NCI-H2107 treated with DMSO at 0.1 percent for 48 hours (cell line): ENCODE results near the gene PITPNC1.
"Not testable (repeated sequence)": the region's sequence is repeated elsewhere in the genome, so short reads cannot be mapped to it uniquely, and the experiment has no call there.

ENCODE experiments used
- DNase-seq: peaks from one replicate; lab custom pipeline; 2025; ENCODE audit not compliant: unreplicated experiment; lab: John Stamatoyannopoulos, UW

Gene PITPNC1

DNA sequence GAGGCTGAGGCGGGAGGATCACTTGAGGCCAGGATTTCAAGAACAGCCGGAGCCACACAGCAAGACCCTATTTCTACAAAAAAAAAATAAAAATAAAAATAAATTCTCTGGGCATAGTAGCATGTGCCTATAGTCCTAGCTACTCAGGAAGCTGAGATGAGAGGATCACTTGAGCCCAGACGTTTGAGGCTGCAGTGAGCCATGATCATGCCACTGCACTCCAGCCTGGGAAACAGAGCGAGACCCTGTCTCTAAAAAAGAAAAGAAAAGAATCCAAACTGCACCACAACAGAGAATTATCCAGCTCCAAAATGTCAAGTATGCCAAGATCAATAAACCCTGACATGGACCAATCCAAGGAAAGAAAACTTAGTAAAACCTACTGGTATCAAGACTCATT lies 261.8 kb downstream of the PITPNC1 start:
- DNase-seq, result no peak

DNA sequence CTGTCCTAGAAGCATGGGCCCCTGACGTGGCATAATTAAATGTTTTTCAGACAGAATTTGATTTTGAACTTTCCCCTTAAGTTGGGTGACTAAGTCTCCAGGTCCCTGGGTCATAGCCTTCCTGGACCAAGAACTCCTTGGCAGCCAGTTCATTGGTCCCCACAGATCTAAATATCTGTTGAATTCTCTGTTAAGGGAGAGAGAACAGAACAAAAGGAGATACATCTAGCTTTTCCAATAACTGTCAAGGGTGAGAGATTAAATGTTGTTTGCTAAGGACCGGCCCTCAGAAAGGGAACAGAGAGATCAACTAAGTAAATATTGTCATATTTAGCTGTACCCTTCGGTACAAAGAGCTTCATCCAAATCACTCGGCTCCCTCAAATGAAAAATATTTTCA lies 262.5 kb downstream of the PITPNC1 start:
- DNase-seq, result no peak

DNA sequence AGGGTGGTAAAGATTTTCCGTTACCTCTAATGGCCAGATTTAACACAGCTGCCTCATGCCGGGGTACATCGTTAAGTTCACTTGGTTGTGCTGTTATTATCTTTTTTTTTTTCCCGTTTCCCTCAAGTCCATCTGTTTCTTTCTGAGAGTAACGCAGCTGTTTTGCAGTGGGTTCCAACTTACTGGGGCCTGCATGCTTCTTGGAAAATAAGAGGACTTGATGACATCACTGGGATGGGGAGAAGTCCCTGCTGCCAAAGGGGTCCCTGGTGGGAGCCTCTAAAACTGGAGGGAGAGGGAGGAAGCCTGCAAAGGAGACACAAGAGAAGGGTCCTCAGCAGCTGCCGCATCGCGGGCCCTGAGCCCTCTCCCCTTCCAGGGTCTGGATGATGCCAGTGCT lies 262.9 kb downstream of the PITPNC1 start:
- no peak for DNase-seq

DNA sequence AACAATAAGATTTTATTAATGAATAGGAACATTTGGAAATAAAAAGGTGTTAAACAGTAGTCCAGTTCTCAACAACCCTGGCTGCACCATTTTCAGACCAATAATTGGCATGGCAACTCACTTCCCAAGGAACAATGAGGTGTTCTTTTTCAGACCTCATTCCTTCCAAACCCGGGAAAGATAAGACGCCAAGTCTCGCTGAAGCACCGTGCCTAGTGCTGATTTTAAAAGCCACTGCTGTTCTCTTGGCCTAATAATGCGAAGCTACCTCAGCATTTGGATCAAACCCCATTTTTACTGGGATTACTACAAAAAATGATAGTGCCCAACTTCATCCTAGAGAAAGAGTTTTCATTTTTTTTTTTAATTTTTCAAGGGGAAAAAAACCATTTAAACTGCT lies 265.4 kb downstream of the PITPNC1 start:
- no peak for DNase-seq

DNA sequence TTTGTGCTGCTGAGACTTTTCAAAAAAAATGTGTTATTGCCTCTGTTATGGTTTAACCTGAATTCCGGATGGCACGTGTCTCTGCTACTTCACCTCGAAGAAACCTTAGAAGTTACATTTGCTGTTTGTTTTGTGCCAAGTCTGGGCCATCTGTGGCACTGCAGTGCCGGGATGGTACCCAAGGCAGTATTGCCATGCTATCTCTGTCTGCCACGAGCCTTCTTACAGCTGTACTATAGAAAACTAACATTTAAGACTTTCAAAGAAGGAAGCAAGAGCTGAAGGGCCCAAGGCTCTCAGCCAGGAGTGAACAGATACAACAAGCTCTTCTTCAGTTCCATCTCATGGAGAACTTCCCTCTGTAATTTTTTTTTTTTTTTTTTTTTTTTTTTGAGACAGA lies 267.0 kb downstream of the PITPNC1 start:
- no peak for DNase-seq

DNA sequence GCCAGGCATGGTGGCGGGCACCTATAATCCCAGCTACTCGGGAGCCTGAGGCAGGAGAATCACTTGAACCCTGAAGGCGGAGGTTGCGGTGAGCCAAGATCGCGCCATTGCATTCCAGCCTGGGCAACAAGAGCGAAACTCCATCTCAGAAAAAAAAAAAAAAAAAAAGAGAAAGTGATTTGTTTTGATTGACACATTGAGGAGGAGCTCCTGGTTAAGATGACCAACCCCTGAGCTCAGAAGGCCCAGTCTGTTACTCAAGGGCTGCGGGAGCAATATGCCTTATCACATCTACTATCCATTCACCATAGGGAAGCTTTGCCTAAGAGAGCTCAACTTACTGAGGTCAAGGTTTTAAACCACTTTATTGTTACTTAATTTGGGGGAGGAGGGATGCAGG lies 268.1 kb downstream of the PITPNC1 start:
- DNase-seq, result not testable (repeated sequence)

DNA sequence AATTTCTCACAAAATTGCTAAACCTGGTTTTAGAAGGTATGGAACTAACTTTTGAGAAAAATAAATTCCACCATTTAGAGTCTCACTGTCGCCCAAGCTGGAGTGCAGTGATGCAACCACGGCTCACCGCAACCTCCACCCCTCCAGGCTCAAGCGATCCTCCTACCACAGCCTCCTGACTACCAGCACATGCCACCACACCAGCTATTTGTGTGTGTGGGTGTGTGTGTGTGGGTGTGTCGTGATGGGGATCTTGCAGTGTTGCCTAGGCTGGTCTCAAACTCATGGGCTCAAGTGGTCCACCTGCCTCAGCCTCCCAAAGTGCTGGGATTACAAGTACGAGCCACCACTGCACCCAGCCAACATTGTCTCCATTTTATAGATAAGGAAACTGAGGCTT lies 269.4 kb downstream of the PITPNC1 start:
- no peak for DNase-seq

DNA sequence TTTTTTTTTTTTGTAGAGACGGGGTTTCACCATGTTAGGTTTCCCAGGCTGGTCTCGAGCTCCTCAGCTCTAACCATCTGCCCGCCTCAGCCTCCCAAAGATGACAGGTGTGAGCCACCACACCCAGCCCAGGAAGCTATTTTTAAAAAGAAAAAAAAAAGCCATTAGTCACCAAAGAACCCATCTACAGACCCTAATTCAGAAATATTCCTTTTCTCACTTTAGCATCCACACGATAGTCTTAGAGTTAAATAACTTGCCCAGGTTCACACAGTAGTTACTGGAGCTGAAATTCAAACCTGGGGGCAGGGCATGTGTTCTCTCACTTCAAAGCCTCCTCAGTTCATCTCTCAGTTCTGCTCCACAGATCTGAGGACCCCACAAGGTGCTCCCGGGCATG lies 270.4 kb downstream of the PITPNC1 start:
- no peak for DNase-seq

DNA sequence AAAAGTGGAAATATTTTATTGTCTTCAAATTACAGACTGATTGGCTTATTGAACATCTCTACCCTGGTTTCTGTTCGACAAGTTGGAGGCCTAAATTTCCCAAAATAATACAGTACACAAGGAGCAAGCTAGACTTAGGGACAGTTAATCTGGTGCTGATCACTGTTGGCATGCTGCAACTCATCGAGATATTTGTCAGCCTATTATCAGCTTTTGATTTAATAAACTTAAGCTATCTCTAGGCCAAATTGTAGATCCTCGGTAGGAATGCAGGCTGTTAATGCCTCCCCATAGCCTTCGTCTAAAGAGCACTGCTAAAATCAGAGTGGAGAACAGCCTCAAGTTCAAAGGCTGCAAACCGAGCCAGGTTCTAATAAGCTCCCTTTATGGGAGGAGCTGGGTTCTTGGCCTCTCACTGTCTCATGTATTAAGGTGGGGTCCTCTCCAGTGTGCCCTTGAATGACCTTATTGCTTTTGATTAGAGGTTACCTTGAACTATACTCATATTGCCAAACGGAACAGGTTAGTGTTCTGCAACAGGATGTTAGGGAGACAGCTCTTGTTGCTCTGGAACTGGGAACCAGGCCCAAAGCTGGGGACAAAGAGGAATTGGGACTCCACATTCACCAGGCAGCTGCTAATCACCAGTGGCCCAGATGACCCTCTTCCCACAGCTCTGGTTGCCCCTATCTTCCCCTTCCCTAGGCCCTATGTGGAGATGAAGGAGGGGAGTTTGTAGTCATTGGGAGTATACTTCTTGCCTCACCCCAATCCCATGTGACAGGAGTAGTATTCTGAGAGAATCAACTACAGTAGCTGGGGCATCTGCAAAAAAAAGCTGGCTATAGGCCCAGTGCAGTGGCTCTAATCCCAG lies 271.2 kb downstream of the PITPNC1 start:
- no peak for DNase-seq

DNA sequence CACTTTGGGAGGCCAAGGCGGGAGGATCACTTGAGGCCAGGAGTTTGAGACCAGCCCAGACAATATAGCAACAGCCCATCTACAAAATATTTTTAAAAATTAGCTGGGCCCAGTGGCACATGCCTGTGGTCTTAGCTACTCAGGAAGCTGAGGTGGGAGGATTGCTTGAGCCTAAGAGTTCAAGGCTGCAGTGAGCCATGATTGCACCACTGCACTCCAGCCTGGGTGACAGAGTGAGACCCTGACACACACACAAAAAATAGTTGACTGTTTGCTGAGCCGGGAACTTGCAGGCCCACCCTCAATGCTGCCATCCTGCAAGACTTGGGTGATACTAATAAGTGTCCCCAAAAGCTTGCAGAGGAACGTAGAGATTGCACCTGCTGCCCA lies 271.8 kb downstream of the PITPNC1 start:
- DNase-seq, result not testable (repeated sequence)

DNA sequence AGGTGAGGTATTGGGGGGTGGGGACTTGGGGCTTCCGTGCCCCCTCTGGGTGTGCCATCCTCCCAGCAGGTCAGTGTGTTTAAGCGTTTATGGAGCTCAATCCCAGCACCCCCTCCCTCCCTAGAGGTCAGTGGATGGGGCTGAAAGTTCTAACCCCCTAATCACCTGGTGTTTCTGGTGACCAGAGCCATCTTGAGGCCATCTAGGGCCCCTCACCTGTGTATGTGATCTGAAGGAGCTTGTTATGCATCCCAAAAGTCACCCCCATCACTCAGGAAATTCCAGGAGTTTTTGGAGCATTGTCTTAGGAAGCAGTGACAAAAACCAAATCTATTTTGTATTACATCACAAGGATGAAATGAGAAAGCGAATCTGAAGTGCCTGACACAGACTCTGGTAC lies 272.8 kb downstream of the PITPNC1 start:
- no peak for DNase-seq

DNA sequence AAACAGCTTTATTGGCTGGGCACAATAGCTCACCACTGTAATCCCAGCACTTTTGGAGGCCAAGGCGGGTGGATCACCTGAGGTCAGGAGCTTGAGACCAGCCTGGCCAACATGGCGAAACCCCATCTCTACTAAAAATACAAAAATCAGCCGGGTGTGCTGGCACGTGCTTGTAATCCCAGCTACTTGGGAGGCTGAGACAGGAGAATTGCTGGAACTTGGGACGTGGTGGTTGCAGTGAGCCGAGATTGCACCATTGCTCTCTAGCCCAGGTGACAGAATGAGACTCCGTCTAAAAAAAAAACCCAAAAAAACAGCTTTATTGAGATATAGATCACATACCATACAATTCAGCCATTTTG lies 274.1 kb downstream of the PITPNC1 start:
- DNase-seq, result not testable (repeated sequence)

DNA sequence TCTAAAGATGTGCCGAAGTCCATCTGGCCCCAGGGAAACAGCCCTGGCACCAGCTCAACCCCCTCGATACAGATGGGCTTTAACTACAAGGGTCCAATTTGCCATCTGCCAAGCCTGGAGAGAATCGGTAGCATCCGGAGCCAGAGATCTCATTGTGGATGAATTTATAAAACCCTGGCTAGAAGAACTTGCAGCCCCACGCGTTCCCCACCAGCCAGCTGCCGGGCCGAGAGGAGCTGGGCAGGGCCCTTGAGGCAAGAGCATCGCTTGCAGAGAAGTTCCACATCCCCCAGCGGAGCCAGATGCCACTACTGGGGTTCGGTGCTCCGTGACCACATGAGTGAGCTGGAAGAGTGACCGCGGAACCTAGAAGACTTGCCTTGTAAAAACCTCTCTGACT lies 275.4 kb downstream of the PITPNC1 start:
- no peak for DNase-seq

DNA sequence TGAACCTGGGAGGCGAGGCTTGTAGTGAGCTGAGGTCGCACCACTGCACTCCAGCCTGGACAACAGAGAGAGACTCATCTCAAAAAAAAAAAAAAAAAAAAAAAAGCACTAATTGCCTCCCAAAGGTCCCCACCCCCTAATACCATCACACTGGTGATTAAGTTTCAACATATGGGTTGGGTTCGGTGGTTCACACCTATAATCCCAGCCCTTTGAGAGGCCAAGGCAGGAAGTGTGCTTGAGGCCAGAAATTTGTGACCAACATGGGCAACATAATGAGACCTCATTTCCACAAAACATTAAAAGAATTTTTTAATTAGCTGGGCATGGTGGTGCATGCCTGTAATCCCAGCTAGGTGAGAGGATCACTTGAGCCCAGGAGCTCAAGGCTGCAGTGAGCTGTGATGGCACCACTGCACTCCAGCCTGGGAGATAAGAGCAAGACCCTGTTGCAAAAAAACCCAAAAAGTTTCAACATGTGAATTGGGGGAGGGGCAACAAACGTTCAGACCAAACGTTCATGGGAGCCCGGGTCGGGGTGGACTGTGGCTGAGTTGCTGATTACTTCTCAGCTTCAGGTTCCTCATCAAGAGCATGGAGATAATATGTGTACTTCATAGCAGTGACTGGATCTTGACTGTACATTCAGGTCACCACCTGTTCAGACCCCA lies 278.5 kb downstream of the PITPNC1 start:
- no peak for DNase-seq

DNA sequence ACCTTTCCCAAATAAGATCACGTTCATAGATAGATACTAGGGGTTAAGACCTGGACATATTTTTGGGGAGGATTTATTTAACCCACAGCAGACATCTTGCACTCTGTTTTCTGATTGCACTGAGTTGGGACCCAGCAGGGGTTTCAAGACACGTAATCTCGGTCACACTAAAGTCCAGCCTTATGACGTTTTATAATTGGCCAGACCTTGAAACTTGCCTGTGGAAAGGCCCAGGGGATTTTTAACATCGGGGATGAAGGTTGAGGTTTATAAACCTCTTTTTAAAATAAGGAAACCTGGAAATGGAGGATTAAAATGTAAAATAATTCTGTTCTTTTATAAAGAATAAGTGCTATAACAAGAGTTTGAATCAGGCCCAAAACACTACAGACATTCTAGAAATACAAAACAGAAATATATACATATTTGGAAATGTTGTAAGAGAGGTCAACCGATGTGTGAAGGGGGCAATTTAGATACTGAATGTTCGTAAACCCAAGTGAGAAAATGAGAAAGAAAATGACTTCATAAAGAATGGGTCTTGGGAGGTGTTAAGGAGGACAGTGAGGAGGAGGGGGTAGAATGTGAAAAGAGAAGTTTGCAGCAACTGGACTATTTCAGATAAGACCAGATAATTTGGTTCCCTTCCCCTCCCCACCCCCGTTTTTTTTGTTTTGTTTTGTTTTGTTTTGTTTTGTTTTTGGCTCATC lies 279.6 kb downstream of the PITPNC1 start:
- no peak for DNase-seq

DNA sequence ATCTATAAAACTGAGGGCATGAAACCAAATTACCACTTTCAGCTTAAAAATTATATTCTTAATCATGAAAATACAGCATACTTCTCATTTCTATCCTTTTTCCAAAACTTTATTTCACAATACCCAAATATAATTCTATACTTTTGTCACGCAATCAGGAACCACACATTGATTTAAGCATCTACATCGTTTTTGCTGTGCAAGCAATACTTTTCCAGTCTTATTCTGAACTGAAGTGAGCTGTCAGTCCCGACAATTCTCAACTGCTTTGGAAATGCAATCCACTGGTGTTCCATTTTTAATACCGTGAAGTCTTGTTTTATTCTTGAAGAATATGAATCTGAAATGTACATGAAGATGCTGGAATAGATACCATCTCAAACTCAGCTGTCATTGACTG lies 280.5 kb downstream of the PITPNC1 start:
- no peak for DNase-seq

DNA sequence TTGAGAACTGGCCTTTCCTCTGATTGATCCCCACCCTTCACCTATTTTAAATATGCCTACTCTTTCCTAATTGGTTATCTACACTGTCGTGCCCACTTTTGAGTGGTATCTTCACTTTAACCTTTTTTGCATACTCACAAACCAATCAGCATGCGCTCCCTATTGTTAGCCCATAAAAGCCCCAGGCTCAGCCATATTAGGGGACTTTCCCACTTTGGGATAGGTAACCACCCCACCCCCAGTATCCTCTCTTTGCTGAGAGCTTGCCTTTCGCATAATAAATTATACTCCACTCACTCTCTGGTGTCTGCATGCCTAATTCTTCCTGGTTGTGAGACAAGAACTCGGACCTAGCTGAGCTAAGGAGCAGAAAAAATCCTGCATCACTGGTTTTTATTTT lies 281.2 kb downstream of the PITPNC1 start:
- DNase-seq, result no peak

DNA sequence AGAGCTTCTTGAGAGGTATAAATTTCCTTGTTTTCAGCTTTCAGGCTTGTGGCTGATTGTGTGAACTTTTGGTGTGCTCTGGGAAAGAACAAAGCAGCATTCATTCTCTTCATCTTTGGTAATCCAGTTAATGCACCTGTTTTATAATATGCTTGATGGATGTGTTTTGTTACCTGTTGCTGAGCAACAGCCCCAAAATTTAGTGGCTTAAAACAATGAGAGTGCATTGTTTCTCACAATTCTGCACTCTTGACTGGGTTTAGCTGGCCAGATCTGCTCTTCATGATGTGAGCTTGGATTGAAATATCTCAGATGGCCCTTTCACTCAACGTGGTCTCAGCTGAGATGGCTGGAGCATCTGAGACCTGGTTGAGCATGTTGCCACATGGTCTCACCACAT lies 281.9 kb downstream of the PITPNC1 start:
- DNase-seq, result peak; percentile 62

DNA sequence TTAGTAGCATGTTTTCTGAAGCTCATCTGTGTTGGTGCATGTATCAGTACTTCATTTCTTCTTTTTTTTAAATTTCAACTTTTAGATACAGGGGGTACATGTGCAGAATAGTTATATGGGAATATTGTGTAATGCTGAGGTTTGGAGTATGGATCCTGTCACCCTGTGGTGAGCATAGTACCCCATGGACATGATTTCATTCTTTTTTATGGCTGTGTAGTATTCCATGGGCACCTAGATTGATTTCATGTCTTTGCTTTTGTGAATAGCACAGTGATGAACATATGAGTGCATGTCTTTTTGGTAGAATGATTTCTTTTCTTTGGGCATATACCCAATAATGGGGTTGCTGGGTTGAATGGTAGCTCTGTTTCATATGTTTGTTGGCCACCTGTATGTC lies 285.6 kb downstream of the PITPNC1 start:
- DNase-seq, result no peak

DNA sequence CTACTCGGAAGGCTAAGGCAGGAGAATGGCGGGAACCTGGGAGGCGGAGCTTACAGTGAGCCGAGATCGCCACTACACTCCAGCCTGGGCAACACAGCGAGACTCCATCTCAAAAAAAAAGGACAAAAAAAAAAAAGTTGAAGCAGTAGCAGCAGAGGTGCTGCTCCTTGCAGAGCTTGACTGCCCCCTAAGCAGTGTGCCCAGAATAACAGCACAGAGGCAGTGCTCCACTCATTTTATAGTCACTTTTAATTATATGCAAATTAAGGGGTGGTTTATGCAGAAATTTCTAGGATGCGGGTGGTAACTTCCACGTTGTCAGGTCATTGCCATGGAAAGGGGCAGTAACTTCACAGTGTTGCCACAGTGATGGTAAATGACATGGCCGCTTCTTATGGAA lies 286.4 kb downstream of the PITPNC1 start:
- DNase-seq, result no peak

DNA sequence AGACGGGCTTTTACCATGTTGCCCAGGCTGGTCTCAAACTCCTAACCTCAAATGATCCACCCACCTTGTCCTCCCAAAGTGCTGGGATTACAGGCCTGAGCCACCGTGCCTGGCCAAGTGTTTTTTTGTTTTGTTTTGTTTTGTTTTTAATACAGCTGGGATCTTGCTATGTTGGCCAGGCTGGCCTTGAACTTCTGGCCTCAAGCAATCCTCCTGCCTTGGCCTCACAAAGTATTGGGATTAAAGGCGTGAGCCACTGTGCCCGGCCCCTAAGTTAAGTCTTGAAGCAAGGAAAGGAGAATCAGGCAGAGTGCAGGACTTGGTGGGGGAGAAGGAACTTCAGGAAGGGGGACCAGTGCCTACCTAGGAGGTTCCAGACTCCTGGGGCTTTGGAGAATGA lies 288.9 kb downstream of the PITPNC1 start:
- DNase-seq, result no peak

DNA sequence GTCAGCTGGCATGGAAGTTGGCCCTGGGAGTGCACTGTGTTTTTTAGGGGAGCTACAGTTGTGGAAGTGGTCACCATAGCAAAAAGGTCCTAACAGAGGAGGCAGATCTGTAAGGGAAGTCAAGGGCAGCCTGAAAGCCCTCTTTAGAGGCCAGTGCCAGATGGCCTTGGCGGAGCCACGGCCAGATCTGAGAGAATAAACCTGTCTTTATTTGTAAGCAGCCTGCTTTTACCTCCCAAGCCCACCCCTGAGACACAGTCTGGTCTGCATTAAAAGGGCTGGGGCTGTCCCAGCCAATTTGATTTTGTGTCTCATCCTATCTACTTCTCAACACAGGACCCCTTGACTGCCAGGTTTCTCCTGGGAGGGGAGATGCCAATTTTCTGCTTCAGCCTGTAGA lies 289.6 kb downstream of the PITPNC1 start:
- no peak for DNase-seq
